B cell (primary cell): ENCODE results near the gene UBE2G2. TPM values are rescaled to one million over a fixed set of nuclear protein-coding genes. Genes with fewer than 3 reads are reported as not detected.

Experiments used
- ATAC-seq: fragments of 200-7000 bp; cut with Tn5 transposase; one replicate; pipeline ENCODE4 v1.10.0; 2021; ENCODE audit warnings: low read depth, mild to moderate bottlenecking, moderate number of reproducible peaks, moderate library complexity
- CTCF ChIA-PET: fragments of 350-600 bp; sonication (Branson Sonifier 250); formaldehyde crosslinking; loops from one replicate; lab custom pipeline; 2021; ENCODE audit warnings: antibody characterized with exemption, inconsistent platforms; lab: Charles Lee
- POLR2A ChIA-PET: fragments of 350-600 bp; sonication (Branson Sonifier 250); formaldehyde crosslinking; loops from one replicate; lab custom pipeline; 2021; ENCODE audit warnings: antibody characterized with exemption; lab: Charles Lee
- DNase-seq: peaks from one replicate; pipeline ENCODE4 v3.0.0; 2013
- H2AFZ ChIP-seq: 2 replicates; pipeline ENCODE4 v1.6.1; 2012; ENCODE audit warnings: mild to moderate bottlenecking, low read depth, low read length; ENCODE audit not compliant: insufficient read depth, poor library complexity, severe bottlenecking
- H3K27ac ChIP-seq, 2 donors: 1 replicate in 1 of 2; 2 replicates in 1 of 2; pipeline ENCODE4 v1.5.1; 2012 to 2013; ENCODE audit warnings: low read length in 2 of 2, mild to moderate bottlenecking in 2 of 2, moderate library complexity in 1 of 2
- H3K27me3 ChIP-seq, 4 experiments: fragments of 200-600 bp in 1 of 4; sonication (generic) in 1 of 4; replicated peaks in 1 of 4; 1 replicate in 2 of 4; 2 replicates in 2 of 4; pipeline versions ENCODE4 v1.6.1 to v1.7.0; 2013 to 2016; ENCODE audit warnings: low read length in 3 of 4, mild to moderate bottlenecking in 2 of 4, mixed read lengths in 1 of 4, moderate library complexity in 1 of 4; ENCODE audit not compliant: insufficient read depth in 4 of 4, control insufficient read depth in 3 of 4; ENCODE audit errors: control extremely low read depth in 1 of 4
- H3K36me3 ChIP-seq, 2 experiments: replicated peaks in 1 of 2; 1 replicate in 1 of 2; 2 replicates in 1 of 2; pipeline versions ENCODE4 v1.6.1 to v1.7.1; 2013; ENCODE audit warnings: low read length in 1 of 2; ENCODE audit not compliant: insufficient read depth in 2 of 2, control insufficient read depth in 1 of 2; ENCODE audit errors: control extremely low read depth in 1 of 2, extremely low read depth in 1 of 2
- H3K4me1 ChIP-seq, 2 donors: fragments of 200-600 bp in 1 of 2; sonication (generic) in 1 of 2; 1 replicate in 1 of 2; 2 replicates in 1 of 2; pipeline versions ENCODE4 v1.5.1 to v1.6.1; 2013 to 2017; ENCODE audit warnings: low read length in 2 of 2; ENCODE audit not compliant: control insufficient read depth in 2 of 2, insufficient read depth in 2 of 2
- H3K4me2 ChIP-seq: replicated peaks from 2 replicates; pipeline ENCODE3; 2012; ENCODE audit warnings: mild to moderate bottlenecking, low read depth, low read length; ENCODE audit not compliant: poor library complexity, severe bottlenecking
- H3K4me3 ChIP-seq, 5 experiments: fragments of 200-600 bp in 1 of 5; sonication (generic) in 1 of 5; 1 replicate in 3 of 5; 2 replicates in 2 of 5; pipeline versions ENCODE4 v1.5.1 to v1.7.0; 2011 to 2016; ENCODE audit warnings: low read length in 4 of 5, mild to moderate bottlenecking in 4 of 5, low read depth in 2 of 5, control low read depth in 1 of 5, moderate library complexity in 1 of 5; ENCODE audit not compliant: insufficient read depth in 1 of 5; ENCODE audit errors: control extremely low read depth in 1 of 5, extremely low read depth in 1 of 5
- H3K79me2 ChIP-seq: fragments of 200-600 bp; sonication (generic); one replicate; pipeline ENCODE4 v1.6.0; 2016; ENCODE audit warnings: low read length; ENCODE audit not compliant: control insufficient read depth, insufficient read depth
- H3K9ac ChIP-seq: fragments of 200-600 bp; sonication (generic); 2 replicates; pipeline ENCODE4 v1.6.1; 2017; ENCODE audit warnings: mild to moderate bottlenecking, low read length, moderate library complexity
- H3K9me3 ChIP-seq, 3 donors: one replicate each; pipeline versions ENCODE4 v1.6.1 to v1.7.1; 2013; ENCODE audit warnings: low read length in 2 of 3; ENCODE audit not compliant: control insufficient read depth in 2 of 3, insufficient read depth in 1 of 3; ENCODE audit errors: control extremely low read depth in 1 of 3
- H4K20me1 ChIP-seq: 2 replicates; pipeline ENCODE4 v1.6.0; 2012; ENCODE audit warnings: mild to moderate bottlenecking, low read length; ENCODE audit not compliant: insufficient read depth, control insufficient read depth, poor library complexity, severe bottlenecking
- H3K27ac Mint-ChIP-seq: one replicate; pipeline ENCODE4 v1.8.0; 2021; ENCODE audit warnings: mixed read lengths
- H3K27me3 Mint-ChIP-seq: one replicate; pipeline ENCODE4 v1.8.0; 2021; ENCODE audit warnings: mixed read lengths
- H3K4me1 Mint-ChIP-seq: one replicate; pipeline ENCODE4 v1.8.0; 2021; ENCODE audit warnings: mixed read lengths
- H3K4me3 Mint-ChIP-seq: one replicate; pipeline ENCODE4 v1.8.0; 2021; ENCODE audit warnings: mixed read lengths
- H3K9me3 Mint-ChIP-seq: one replicate; pipeline ENCODE4 v1.8.0; 2022; ENCODE audit warnings: mixed read lengths; ENCODE audit not compliant: insufficient read depth
- EZH2 ChIP-seq: IDR thresholded peaks from 2 replicates; pipeline ENCODE4 v1.6.1; 2012; ENCODE audit warnings: borderline replicate concordance, low read depth, mild to moderate bottlenecking, moderate library complexity, low read length; ENCODE audit not compliant: insufficient read depth, poor library complexity, severe bottlenecking
- WGBS: methylation state at CpG from one replicate; pipeline ENCODE4 v1.1.5; 2013; ENCODE audit warnings: missing lambda C conversion rate; ENCODE audit not compliant: insufficient coverage; 5-methylcytosine and 5-hydroxymethylcytosine counted together
- intact Hi-C: fragments of 100-400 bp; cut with micrococcal nuclease; formaldehyde crosslinking; loops from one replicate; pipeline ENCODE4 v1.10.0; 2022
- polyA plus RNA-seq: library from polyadenylated mRNA; depleted of rRNA; stranded (reverse); fragments of >200 nt; gene quantifications from 2 replicates; pipeline ENCODE4 v1.2.3, GENCODE V29; 2012
- total RNA-seq, 2 donors: library from RNA; stranded (reverse); fragments of 120-200 nt in 1 of 2; gene quantifications; 1 replicate in 1 of 2; 2 replicates in 1 of 2; pipeline versions ENCODE4 v1.2.3 to v1.2.4, GENCODE V29; 2013 to 2022
- TF ChIP-seq, protein P1 (sequence below): fragments of 200-600 bp; IDR thresholded peaks from one replicate; pipeline ENCODE4 v1.8.0; 2022; ENCODE audit warnings: antibody characterized with exemption, mild to moderate bottlenecking

UBE2G2 gene
- total and polyA plus RNA-seq, 2 donors (not counting 1 experiment from before 2014, with no cell fraction given), result 96.4 to 109 TPM

DNA sequence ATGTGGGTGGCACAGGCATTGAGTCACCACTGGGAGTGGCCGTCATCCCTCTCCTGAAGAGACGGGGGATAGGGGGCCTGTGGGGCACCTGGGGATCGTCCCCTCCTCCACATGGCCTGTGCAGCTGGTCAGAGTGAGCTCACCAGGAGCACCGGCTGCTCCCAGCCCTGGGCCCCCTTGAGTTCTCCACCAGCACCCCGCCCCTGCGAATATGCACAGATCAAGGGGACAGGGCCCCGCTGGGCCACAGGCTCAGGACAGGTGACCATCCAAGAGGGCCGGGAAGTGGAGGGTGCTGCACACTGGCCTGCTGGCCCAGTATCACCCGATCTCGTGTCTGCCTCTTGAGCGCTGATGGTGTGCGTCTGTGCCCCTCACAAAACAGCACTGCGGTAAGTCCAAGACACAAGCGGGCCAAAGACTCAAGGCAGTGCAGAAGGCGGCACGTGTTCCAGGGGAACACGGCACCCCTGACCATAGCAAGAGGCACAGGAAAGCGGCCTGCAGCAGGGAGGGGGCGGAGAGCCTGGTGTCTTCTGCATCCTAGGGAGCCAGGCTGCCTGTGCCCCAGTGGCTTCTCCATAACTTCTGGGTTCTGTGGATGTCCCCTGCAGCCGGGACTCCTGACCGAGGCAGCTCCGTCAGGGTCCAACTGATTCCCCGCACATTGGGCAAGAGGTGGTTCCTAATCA, 72.1 kb downstream of the UBE2G2 start:
- Histone ChIP-seq H3K36me3 (no peaks in the 10 kb centered on the region), H3K4me1 (no peaks in the 10 kb centered on the region), H3K9ac (no peak overlapping the region), H4K20me1 (no peaks in the 10 kb centered on the region), H3K27ac (no peak overlapping the region), H3K9me3 (peaks cover 0 to 12% (median 0%) of the 10 kb centered on the region in 3 donors), H3K4me2 (no peak overlapping the region), H3K27me3 (peaks cover 0 to 10% (median 3%) of the 10 kb centered on the region in 4 experiments), H3K79me2 (no peaks in the 10 kb centered on the region), H3K4me3 (no peak overlapping the region), H2AFZ (no peak overlapping the region)
- Mint-ChIP-seq H3K4me1 (no peaks in the 10 kb centered on the region), H3K27ac (no peak overlapping the region), H3K4me3 (no peak overlapping the region), H3K9me3 (no peaks in the 10 kb centered on the region), H3K27me3 (peaks cover 30% of the 10 kb centered on the region)
- DNase-seq (no peak), ATAC-seq (no peak)
- POLR2A ChIA-PET, result no interaction called here
- CTCF ChIA-PET, result no interaction called here
- intact Hi-C loops, result no loop called here
- 93% methylated on average over 22 of the region's 23 CpGs for WGBS
- TF ChIP-seq EZH2, result no peak
- TF ChIP-seq, protein P1, sequence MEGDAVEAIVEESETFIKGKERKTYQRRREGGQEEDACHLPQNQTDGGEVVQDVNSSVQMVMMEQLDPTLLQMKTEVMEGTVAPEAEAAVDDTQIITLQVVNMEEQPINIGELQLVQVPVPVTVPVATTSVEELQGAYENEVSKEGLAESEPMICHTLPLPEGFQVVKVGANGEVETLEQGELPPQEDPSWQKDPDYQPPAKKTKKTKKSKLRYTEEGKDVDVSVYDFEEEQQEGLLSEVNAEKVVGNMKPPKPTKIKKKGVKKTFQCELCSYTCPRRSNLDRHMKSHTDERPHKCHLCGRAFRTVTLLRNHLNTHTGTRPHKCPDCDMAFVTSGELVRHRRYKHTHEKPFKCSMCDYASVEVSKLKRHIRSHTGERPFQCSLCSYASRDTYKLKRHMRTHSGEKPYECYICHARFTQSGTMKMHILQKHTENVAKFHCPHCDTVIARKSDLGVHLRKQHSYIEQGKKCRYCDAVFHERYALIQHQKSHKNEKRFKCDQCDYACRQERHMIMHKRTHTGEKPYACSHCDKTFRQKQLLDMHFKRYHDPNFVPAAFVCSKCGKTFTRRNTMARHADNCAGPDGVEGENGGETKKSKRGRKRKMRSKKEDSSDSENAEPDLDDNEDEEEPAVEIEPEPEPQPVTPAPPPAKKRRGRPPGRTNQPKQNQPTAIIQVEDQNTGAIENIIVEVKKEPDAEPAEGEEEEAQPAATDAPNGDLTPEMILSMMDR, result no peak

DNA sequence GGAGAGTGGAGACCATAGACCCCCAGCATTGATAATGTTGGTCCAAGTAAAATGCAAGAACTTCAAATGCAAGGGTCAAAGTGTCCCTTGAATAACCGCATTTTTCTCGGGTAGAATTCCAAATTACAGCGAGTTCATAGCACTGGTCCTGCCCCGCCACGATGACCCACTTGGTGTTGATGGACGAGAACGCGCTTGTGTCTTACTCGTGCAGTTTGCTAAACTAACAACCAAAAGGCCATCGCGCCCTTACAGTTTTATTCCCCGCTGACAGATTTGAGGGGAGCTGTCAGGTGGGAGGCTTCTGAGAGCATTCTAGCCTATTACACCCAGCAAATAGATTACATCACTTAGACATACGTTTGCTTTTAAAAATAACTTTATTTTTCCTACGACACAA, 72.9 kb downstream of the UBE2G2 start:
- no peak overlapping the region for H3K9ac ChIP-seq
- DNase-seq (no peak), ATAC-seq (no peak)
- H3K27ac ChIP-seq, result no peak overlapping the region
- H3K4me1 Mint-ChIP-seq, result no peaks in the 10 kb centered on the region
- H2AFZ ChIP-seq, result no peak overlapping the region
- H3K9me3 ChIP-seq, result peaks cover 0 to 8% (median 0%) of the 10 kb centered on the region in 3 donors
- peaks cover 0 to 14% (median 7%) of the 10 kb centered on the region in 4 experiments for H3K27me3 ChIP-seq
- H3K4me3 Mint-ChIP-seq, result no peak overlapping the region
- WGBS, result 100% methylated on average over 6 of the region's 14 CpGs
- H3K79me2 ChIP-seq, result no peaks in the 10 kb centered on the region
- H3K4me2 ChIP-seq, result no peak overlapping the region
- no peaks in the 10 kb centered on the region for H3K9me3 Mint-ChIP-seq
- no peak for TF ChIP-seq EZH2
- TF ChIP-seq, protein P1, result no peak
- ChIA-PET POLR2A (no interaction called here), CTCF (no interaction called here)
- H3K27me3 Mint-ChIP-seq, result peaks cover 35% of the 10 kb centered on the region
- peaks cover 3 to 6% of the 10 kb centered on the region in 2 donors for H3K4me1 ChIP-seq
- H3K36me3 ChIP-seq, result no peaks in the 10 kb centered on the region
- intact Hi-C loops, result no loop called here
- no peaks in the 10 kb centered on the region for H4K20me1 ChIP-seq
- H3K27ac Mint-ChIP-seq, result no peak overlapping the region
- H3K4me3 ChIP-seq, result no peak overlapping the region
